Peyer's patch (tissue), 4 donors: Measurements from ENCODE around the gene LCLAT1. TPM values are rescaled to one million over a fixed set of nuclear protein-coding genes. Genes with fewer than 3 reads are reported as not detected.

Experiments used
- DNase-seq, 3 donors: peaks; one replicate each; pipeline ENCODE4 v3.0.0-alpha.2; 2017 to 2019
- H3K27ac ChIP-seq, 4 donors: fragments of 200-600 bp; sonication (generic); one replicate each; pipeline ENCODE4 v1.5.1; 2016 to 2019
- H3K27me3 ChIP-seq, 2 donors: fragments of 200-600 bp; sonication (generic); one replicate each; pipeline ENCODE4 v1.5.1; 2019
- H3K36me3 ChIP-seq, 3 donors: fragments of 200-600 bp; sonication (generic); one replicate each; pipeline ENCODE4 v1.5.1; 2016 to 2019
- H3K4me1 ChIP-seq, 4 donors: fragments of 200-600 bp; sonication (generic); one replicate each; pipeline ENCODE4 v1.5.1; 2016 to 2019
- H3K4me3 ChIP-seq, 4 donors: fragments of 200-600 bp; sonication (generic); 1 replicate in 3 of 4; 2 replicates in 1 of 4; pipeline ENCODE4 v1.5.1; 2016 to 2019; ENCODE audit warnings: mild to moderate bottlenecking in 1 of 4
- H3K9me3 ChIP-seq, 4 donors: fragments of 200-600 bp; sonication (generic); one replicate each; pipeline ENCODE4 v1.5.1; 2016 to 2019; ENCODE audit warnings: mild to moderate bottlenecking in 1 of 4
- POLR2A ChIP-seq, 2 donors: fragments of 450-650 bp; IDR thresholded peaks; one replicate each; pipeline ENCODE4 v1.5.1; 2017; ENCODE audit warnings: antibody characterized with exemption in 2 of 2, mild to moderate bottlenecking in 2 of 2, moderate library complexity in 2 of 2
- total RNA-seq, 4 donors: library from RNA; depleted of rRNA; stranded (reverse); fragments of >200 nt; gene quantifications; one replicate each; pipeline ENCODE4 v1.1.0, GENCODE V29; 2016
- TF ChIP-seq, protein P1 (sequence below), 6 experiments: fragments of 450-650 bp in 4 of 6; fragments of 200-600 bp in 2 of 6; sonication (generic) in 1 of 6; IDR thresholded peaks; one replicate each; pipeline ENCODE4 v1.5.1; 2017 to 2019; ENCODE audit warnings: antibody characterized with exemption in 6 of 6, mild to moderate bottlenecking in 3 of 6, moderate library complexity in 1 of 6

LCLAT1 gene
- total RNA-seq, 4 donors from 2014 or later: 10.7 to 60.8 (median 24.9) TPM

GRCh38 chr2:30683236-30683956 is 236.3 kb downstream of the LCLAT1 start:
- H3K4me1 ChIP-seq: no peaks in the 10 kb centered on the region
- H3K27me3 ChIP-seq: no peaks in the 10 kb centered on the region
- H3K36me3 ChIP-seq: no peaks in the 10 kb centered on the region
- no peak overlapping the region for H3K27ac ChIP-seq
- TF ChIP-seq, protein P1, sequence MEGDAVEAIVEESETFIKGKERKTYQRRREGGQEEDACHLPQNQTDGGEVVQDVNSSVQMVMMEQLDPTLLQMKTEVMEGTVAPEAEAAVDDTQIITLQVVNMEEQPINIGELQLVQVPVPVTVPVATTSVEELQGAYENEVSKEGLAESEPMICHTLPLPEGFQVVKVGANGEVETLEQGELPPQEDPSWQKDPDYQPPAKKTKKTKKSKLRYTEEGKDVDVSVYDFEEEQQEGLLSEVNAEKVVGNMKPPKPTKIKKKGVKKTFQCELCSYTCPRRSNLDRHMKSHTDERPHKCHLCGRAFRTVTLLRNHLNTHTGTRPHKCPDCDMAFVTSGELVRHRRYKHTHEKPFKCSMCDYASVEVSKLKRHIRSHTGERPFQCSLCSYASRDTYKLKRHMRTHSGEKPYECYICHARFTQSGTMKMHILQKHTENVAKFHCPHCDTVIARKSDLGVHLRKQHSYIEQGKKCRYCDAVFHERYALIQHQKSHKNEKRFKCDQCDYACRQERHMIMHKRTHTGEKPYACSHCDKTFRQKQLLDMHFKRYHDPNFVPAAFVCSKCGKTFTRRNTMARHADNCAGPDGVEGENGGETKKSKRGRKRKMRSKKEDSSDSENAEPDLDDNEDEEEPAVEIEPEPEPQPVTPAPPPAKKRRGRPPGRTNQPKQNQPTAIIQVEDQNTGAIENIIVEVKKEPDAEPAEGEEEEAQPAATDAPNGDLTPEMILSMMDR (IDR thresholded peaks at IDR 0.05): no peak
- TF ChIP-seq POLR2A (IDR thresholded peaks at IDR 0.05): no peak
- H3K4me3 ChIP-seq: no peak overlapping the region
- DNase-seq: no peak
- H3K9me3 ChIP-seq: no peaks in the 10 kb centered on the region

- no peak for DNase-seq
- H3K4me3 ChIP-seq: no peak overlapping the region
- no peak overlapping the region for H3K27ac ChIP-seq
- TF ChIP-seq, protein P1 (IDR thresholded peaks at IDR 0.05): no peak
- no peak for TF ChIP-seq POLR2A (IDR thresholded peaks at IDR 0.05)
- no peaks in the 10 kb centered on the region for H3K9me3 ChIP-seq
- no peaks in the 10 kb centered on the region for H3K27me3 ChIP-seq
- H3K36me3 ChIP-seq: no peaks in the 10 kb centered on the region
- no peaks in the 10 kb centered on the region for H3K4me1 ChIP-seq
Measured at GRCh38 chr2:30684026-30684425, 237.0 kb downstream of the LCLAT1 start.

DNA sequence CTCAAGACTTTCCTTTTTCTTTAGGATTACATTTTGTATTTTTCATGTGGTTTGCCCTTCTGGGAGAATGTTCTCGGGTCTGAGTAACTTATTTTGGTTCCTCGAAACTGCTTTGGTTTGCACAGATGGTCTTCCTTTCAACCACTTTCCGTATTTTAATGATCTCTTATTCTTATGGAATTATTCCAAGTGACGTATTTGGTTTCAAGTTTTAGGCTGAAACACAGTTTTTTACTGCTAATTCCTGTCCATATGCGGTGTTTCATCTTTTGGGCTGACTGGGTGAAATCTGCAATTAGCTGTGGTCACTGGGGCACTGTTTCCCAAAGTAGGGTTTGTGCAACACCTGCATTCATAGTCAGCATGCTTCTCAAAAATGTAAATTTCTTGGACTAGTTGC is 237.5 kb downstream of the LCLAT1 start:
- TF ChIP-seq, protein P1 (IDR thresholded peaks at IDR 0.05): no peak
- no peak for TF ChIP-seq POLR2A (IDR thresholded peaks at IDR 0.05)
- no peak overlapping the region for H3K27ac ChIP-seq
- no peak overlapping the region for H3K4me3 ChIP-seq
- H3K9me3 ChIP-seq: no peaks in the 10 kb centered on the region
- H3K4me1 ChIP-seq: no peaks in the 10 kb centered on the region
- H3K27me3 ChIP-seq: no peaks in the 10 kb centered on the region
- no peaks in the 10 kb centered on the region for H3K36me3 ChIP-seq
- no peak for DNase-seq

DNA sequence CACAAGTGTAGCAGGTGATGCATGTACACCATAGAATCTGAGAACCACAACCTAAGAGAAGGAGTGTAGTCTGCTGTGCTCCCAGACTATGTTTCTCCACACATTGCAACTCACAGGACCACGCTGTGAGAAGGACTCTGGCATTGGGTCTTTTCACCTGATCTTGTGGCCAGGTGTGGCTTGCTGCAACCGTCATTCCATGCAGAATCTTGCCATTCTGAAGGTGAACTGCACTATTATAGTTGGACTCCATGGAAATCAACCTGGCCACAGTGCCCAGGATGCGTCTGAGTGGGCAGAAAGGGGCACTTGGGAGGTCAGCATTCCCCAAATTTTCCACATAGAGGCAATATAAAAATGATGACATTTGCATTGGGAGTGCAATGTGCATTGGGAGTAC is 237.9 kb downstream of the LCLAT1 start:
- no peaks in the 10 kb centered on the region for H3K4me1 ChIP-seq
- no peak for TF ChIP-seq POLR2A (IDR thresholded peaks at IDR 0.05)
- TF ChIP-seq, protein P1 (IDR thresholded peaks at IDR 0.05): no peak
- H3K9me3 ChIP-seq: no peaks in the 10 kb centered on the region
- no peak overlapping the region for H3K4me3 ChIP-seq
- DNase-seq: no peak
- no peak overlapping the region for H3K27ac ChIP-seq
- H3K27me3 ChIP-seq: no peaks in the 10 kb centered on the region
- H3K36me3 ChIP-seq: no peaks in the 10 kb centered on the region

- no peaks in the 10 kb centered on the region for H3K4me1 ChIP-seq
- no peaks in the 10 kb centered on the region for H3K27me3 ChIP-seq
- no peak for DNase-seq
- H3K9me3 ChIP-seq: no peaks in the 10 kb centered on the region
- no peak for TF ChIP-seq POLR2A (IDR thresholded peaks at IDR 0.05)
- TF ChIP-seq, protein P1 (IDR thresholded peaks at IDR 0.05): peak in 3 of 6 experiments; percentile 10 to 16 (median 11)
- H3K27ac ChIP-seq: no peak overlapping the region
- H3K4me3 ChIP-seq: no peak overlapping the region
- no peaks in the 10 kb centered on the region for H3K36me3 ChIP-seq
Measured at GRCh38 chr2:30686000-30686399, 239.0 kb downstream of the LCLAT1 start.
